Measurements from ENCODE around the gene SLC25A43.

The SLC25A43 gene

GRCh38 chrX:119501511-119502148, 102.5 kb downstream of the SLC25A43 start:
- DNase-seq, result no peak

- DNase-seq, result peak; percentile 6
Observed at GRCh38 chrX:119502727-119503483, 103.8 kb downstream of the SLC25A43 start.

- no peak for DNase-seq
Observed at GRCh38 chrX:119503484-119503861, 104.3 kb downstream of the SLC25A43 start.

Data from activated CD4-positive, alpha-beta T cell treated with anti-CD3 and anti-CD28 coated beads, Interleukin-2, amount 50 U/mL, for 16 hours (primary cell).